ENCODE measurements around the gene UNC50.
"Not testable (repeated sequence)": the region's sequence is repeated elsewhere in the genome, so short reads cannot be mapped to it uniquely, and the experiment has no call there.

- TF ChIP-seq, protein P1, sequence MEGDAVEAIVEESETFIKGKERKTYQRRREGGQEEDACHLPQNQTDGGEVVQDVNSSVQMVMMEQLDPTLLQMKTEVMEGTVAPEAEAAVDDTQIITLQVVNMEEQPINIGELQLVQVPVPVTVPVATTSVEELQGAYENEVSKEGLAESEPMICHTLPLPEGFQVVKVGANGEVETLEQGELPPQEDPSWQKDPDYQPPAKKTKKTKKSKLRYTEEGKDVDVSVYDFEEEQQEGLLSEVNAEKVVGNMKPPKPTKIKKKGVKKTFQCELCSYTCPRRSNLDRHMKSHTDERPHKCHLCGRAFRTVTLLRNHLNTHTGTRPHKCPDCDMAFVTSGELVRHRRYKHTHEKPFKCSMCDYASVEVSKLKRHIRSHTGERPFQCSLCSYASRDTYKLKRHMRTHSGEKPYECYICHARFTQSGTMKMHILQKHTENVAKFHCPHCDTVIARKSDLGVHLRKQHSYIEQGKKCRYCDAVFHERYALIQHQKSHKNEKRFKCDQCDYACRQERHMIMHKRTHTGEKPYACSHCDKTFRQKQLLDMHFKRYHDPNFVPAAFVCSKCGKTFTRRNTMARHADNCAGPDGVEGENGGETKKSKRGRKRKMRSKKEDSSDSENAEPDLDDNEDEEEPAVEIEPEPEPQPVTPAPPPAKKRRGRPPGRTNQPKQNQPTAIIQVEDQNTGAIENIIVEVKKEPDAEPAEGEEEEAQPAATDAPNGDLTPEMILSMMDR (IDR thresholded peaks at IDR 0.05; ENCODE audit: poor library complexity, severe bottlenecking) = not testable (repeated sequence)
- not testable (repeated sequence) for TF ChIP-seq RAD21 (conservative IDR thresholded peaks at IDR 0.05); MXI1 (conservative IDR thresholded peaks at IDR 0.05; ENCODE audit: poor library complexity, severe bottlenecking); EZH2 (IDR thresholded peaks at IDR 0.05; ENCODE audit: borderline replicate concordance, insufficient read depth, low read length, poor library complexity, severe bottlenecking); POLR2AphosphoS5 (IDR thresholded peaks at IDR 0.05); EP300 (conservative IDR thresholded peaks at IDR 0.05; ENCODE audit: poor library complexity, severe bottlenecking)
- TF ChIP-seq, protein P2, sequence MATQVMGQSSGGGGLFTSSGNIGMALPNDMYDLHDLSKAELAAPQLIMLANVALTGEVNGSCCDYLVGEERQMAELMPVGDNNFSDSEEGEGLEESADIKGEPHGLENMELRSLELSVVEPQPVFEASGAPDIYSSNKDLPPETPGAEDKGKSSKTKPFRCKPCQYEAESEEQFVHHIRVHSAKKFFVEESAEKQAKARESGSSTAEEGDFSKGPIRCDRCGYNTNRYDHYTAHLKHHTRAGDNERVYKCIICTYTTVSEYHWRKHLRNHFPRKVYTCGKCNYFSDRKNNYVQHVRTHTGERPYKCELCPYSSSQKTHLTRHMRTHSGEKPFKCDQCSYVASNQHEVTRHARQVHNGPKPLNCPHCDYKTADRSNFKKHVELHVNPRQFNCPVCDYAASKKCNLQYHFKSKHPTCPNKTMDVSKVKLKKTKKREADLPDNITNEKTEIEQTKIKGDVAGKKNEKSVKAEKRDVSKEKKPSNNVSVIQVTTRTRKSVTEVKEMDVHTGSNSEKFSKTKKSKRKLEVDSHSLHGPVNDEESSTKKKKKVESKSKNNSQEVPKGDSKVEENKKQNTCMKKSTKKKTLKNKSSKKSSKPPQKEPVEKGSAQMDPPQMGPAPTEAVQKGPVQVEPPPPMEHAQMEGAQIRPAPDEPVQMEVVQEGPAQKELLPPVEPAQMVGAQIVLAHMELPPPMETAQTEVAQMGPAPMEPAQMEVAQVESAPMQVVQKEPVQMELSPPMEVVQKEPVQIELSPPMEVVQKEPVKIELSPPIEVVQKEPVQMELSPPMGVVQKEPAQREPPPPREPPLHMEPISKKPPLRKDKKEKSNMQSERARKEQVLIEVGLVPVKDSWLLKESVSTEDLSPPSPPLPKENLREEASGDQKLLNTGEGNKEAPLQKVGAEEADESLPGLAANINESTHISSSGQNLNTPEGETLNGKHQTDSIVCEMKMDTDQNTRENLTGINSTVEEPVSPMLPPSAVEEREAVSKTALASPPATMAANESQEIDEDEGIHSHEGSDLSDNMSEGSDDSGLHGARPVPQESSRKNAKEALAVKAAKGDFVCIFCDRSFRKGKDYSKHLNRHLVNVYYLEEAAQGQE (IDR thresholded peaks at IDR 0.05; ENCODE audit: borderline replicate concordance) = not testable (repeated sequence)
Measured at GRCh38 chr2:98659491-98659840, 51.1 kb downstream of the UNC50 start.

All from neural cell (in vitro differentiated cells).